MCF 10A (cell line): ENCODE data around the gene STN1. TPM values are rescaled to one million over a fixed set of nuclear protein-coding genes. Genes with fewer than 3 reads are reported as not detected.
A peak's percentile ranks its signal among the peaks of the same experiment; 100 is the strongest.

Experiments
- BruUV-seq: library from RNA; stranded (reverse); fragments of 400-500 nt; replicated peaks from 2 replicates; lab custom pipeline; 2021; lab: Mats Ljungman, UMichigan
- CTCF ChIA-PET: fragments of 300-600 bp; sonication (Branson Sonifier 250); formaldehyde crosslinking; extraction: SDS; loops from one replicate; lab custom pipeline; 2021; ENCODE audit warnings: antibody characterized with exemption, inconsistent platforms; lab: Yijun Ruan, JAX
- POLR2A ChIA-PET: fragments of 300-600, 350-650 bp; sonication (Branson Sonifier 250); formaldehyde crosslinking; extraction: SDS; loops from one replicate; lab custom pipeline; 2020; ENCODE audit warnings: antibody characterized with exemption, inconsistent platforms; lab: Yijun Ruan, JAX
- DNase-seq: peaks from one replicate; pipeline ENCODE4 v3.0.0-alpha.2; 2018; ENCODE audit not compliant: unreplicated experiment
- H3K27ac Mint-ChIP-seq: one replicate; pipeline ENCODE4 v1.8.0; 2022; ENCODE audit warnings: mild to moderate bottlenecking, low read depth, mixed read lengths; ENCODE audit not compliant: unreplicated experiment
- H3K27me3 Mint-ChIP-seq: one replicate; pipeline ENCODE4 v1.8.0; 2022; ENCODE audit warnings: mixed read lengths; ENCODE audit not compliant: insufficient read depth, unreplicated experiment
- H3K36me3 Mint-ChIP-seq: one replicate; pipeline ENCODE4 v1.8.0; 2022; ENCODE audit warnings: mild to moderate bottlenecking, moderate library complexity, mixed read lengths; ENCODE audit not compliant: insufficient read depth, unreplicated experiment
- H3K4me1 Mint-ChIP-seq: one replicate; pipeline ENCODE4 v1.8.0; 2022; ENCODE audit warnings: mixed read lengths; ENCODE audit not compliant: insufficient read depth, unreplicated experiment
- H3K4me3 Mint-ChIP-seq: one replicate; pipeline ENCODE4 v1.8.0; 2022; ENCODE audit warnings: mild to moderate bottlenecking, moderate library complexity, mixed read lengths; ENCODE audit not compliant: unreplicated experiment
- H3K9me3 Mint-ChIP-seq: one replicate; pipeline ENCODE4 v1.8.0; 2022; ENCODE audit warnings: mixed read lengths; ENCODE audit not compliant: unreplicated experiment
- intact Hi-C: fragments of 100-400 bp; cut with micrococcal nuclease; formaldehyde crosslinking; loops from 2 replicates; pipeline ENCODE4 v1.14.1; 2022
- total RNA-seq: library from RNA; stranded (reverse); gene quantifications from 2 replicates; pipeline ENCODE4 v1.2.3, GENCODE V29; 2022
- TF ChIP-seq, protein P1 (sequence below): fragments of 200-600 bp; IDR thresholded peaks from one replicate; pipeline ENCODE4 v1.8.0; 2022; ENCODE audit warnings: antibody characterized with exemption, mild to moderate bottlenecking; ENCODE audit not compliant: unreplicated experiment

Gene STN1
- total RNA-seq, 1 experiment from 2014 or later = 46.7 TPM

DNA sequence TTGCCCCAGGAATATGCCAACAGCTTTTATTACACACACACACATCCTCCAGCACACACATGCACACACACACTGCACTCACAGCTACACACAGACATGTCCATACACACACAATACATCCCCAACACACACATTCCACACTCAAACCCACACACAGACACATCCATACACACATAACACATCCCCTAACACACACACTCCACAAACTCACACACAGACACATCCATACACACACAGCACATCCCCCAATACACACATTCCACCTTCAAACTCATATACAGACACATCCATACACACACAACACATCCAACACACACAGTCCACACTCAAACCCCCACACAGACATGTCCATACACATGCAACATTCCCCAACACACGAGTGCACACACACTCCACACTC lies 81.7 kb downstream of the STN1 start:
- ChIA-PET CTCF (no interaction called here), POLR2A (interaction anchor here (1.1 to 1.4 kb wide), 2 partner anchors 12 to 18 kb away, joined by 5 read pairs; no protein-coding TSS in a partner anchor)
- TF ChIP-seq, protein P1, sequence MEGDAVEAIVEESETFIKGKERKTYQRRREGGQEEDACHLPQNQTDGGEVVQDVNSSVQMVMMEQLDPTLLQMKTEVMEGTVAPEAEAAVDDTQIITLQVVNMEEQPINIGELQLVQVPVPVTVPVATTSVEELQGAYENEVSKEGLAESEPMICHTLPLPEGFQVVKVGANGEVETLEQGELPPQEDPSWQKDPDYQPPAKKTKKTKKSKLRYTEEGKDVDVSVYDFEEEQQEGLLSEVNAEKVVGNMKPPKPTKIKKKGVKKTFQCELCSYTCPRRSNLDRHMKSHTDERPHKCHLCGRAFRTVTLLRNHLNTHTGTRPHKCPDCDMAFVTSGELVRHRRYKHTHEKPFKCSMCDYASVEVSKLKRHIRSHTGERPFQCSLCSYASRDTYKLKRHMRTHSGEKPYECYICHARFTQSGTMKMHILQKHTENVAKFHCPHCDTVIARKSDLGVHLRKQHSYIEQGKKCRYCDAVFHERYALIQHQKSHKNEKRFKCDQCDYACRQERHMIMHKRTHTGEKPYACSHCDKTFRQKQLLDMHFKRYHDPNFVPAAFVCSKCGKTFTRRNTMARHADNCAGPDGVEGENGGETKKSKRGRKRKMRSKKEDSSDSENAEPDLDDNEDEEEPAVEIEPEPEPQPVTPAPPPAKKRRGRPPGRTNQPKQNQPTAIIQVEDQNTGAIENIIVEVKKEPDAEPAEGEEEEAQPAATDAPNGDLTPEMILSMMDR = no peak
- Mint-ChIP-seq H3K36me3 (no peaks in the 10 kb centered on the region), H3K9me3 (no peaks in the 10 kb centered on the region), H3K27ac (no peak overlapping the region), H3K27me3 (no peaks in the 10 kb centered on the region), H3K4me1 (peaks cover 6% of the 10 kb centered on the region), H3K4me3 (no peak overlapping the region)
- DNase-seq = no peak
- BruUV-seq = no TSS peak
- intact Hi-C loops = no loop called here

DNA sequence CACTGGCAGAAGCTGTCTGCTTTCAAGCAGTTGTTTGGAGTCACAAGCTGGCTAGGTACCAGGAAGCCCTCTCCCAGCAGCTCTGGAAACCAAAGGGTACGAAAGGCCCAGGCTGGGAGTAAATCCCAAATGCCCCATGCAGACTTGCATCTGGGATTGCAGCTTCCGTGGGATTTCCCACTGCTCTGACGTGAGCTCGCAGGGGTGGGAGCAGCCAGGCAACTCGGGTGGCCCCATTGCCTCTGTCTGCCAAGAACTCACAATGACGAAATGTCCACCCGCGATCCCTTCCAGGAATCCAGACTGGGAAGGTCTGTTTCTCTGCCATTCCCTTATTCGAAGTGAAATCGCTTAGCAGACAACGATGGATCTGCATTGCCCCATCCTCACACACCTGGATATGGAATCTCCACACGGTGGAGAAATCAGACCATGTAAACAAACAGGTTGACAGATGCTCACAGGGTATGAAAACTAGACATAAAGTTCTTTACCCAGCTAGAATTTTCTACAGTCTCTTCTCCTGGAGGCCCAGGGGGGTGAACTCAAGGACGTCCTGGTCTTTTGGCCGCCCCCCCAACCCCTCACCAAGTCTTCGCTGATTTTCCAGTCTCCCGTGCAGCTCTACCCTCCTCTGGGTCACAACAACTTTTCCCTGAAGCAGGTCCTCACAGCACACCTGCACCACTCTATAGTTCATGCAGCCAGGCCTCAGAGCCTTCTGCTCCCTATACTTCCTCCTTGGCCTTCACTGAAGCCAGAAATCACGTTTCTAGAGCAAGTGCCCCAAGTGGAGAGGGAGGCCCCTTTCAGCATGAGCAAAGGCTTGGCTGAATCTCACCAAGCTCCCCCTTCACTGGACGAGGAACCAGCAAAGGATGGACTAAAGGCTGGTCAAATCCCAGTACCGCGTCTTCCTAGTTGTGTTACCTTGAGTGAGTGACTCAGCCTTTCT lies 82.6 kb downstream of the STN1 start:
- Mint-ChIP-seq H3K27me3 (no peaks in the 10 kb centered on the region), H3K9me3 (no peaks in the 10 kb centered on the region), H3K4me1 (peaks cover 6% of the 10 kb centered on the region), H3K36me3 (no peaks in the 10 kb centered on the region), H3K4me3 (no peak overlapping the region), H3K27ac (no peak overlapping the region)
- TF ChIP-seq, protein P1 = no peak
- DNase-seq = peak; percentile 20
- no TSS peak for BruUV-seq
- ChIA-PET CTCF (interaction anchor here (1.0 kb wide), 1 partner anchor 15 kb away, joined by 3 read pairs; no protein-coding TSS in a partner anchor), POLR2A (interaction anchor here (1.2 to 1.4 kb wide), 2 partner anchors 13 to 19 kb away, joined by 4 to 5 read pairs; no protein-coding TSS in a partner anchor)
- intact Hi-C loops = no loop called here

DNA sequence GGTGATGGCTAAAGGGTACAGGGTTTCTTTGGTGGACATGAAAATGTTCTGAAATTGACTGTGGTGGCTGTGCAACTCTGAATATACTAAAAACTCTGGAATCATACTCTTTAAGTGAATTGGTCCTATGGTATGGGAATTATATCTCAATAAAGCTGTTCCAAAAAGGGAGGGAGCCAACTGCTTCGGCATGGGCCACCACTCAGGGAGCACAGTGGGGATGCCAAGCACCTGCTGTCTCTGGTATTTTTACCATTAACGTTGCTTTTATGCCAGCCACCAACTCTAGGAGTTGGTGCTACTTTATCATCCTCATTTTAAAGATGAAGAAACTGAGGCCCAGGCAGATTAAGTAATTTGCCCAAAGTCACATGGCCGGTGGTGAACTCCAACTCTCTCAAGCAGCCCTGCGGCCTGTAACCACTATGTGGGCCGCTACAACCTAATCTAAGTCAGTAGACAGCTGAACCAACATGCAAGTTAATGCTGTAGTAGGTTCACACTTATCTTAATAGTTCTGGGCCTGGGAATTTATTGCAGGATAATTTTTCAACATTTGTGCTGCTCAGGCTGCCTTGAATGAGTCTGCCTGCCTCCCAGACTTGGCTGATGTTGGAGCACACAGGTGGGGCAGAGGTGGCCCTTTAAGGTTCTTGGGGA lies 83.4 kb downstream of the STN1 start:
- CTCF ChIA-PET = interaction anchor here (1.0 kb wide), 2 partner anchors 16 to 19 kb away, joined by 3 read pairs; no protein-coding TSS in a partner anchor
- TF ChIP-seq, protein P1 = no peak
- Mint-ChIP-seq H3K27ac (no peak overlapping the region), H3K27me3 (no peaks in the 10 kb centered on the region), H3K4me1 (peaks cover 6% of the 10 kb centered on the region), H3K4me3 (no peak overlapping the region), H3K9me3 (no peaks in the 10 kb centered on the region), H3K36me3 (no peaks in the 10 kb centered on the region)
- intact Hi-C loops = no loop called here
- no TSS peak for BruUV-seq
- DNase-seq = no peak
- POLR2A ChIA-PET = interaction anchor here (1.1 to 1.2 kb wide), 2 partner anchors 14 to 54 kb away, joined by 3 to 4 read pairs; no protein-coding TSS in a partner anchor
